22Rv1 (cell line): ENCODE results near the gene WDR64.

ENCODE experiments used
- ZFX ChIP-seq: fragments of 450-650 bp; IDR thresholded peaks from 2 replicates; pipeline ENCODE4 v1.6.1; 2017; ENCODE audit warnings: antibody characterized with exemption, borderline replicate concordance
- TF ChIP-seq, protein P1 (sequence below): fragments of 450-650 bp; IDR thresholded peaks from 2 replicates; pipeline ENCODE4 v1.5.1; 2017; ENCODE audit warnings: mild to moderate bottlenecking

DNA sequence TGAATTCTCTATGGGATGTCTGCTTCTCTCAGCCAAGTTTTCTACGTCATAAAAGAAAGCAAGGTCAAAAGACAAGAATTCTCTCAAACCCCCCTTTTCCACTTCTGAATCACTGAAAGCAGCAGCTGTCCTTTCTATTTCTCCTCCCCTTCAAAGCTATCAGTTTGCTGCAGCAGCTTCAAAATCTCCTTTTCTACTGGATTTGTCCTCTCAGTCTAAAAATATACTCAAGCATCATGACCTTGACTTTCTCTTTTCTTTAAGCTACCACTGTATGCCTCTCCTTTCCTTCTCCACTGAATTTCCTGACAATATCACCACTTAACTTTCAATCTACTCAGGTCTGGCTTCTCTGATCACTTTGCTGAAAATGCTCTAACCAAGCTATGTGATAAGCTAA lies 1.9 kb downstream of the WDR64 start:
- TF ChIP-seq, protein P1, sequence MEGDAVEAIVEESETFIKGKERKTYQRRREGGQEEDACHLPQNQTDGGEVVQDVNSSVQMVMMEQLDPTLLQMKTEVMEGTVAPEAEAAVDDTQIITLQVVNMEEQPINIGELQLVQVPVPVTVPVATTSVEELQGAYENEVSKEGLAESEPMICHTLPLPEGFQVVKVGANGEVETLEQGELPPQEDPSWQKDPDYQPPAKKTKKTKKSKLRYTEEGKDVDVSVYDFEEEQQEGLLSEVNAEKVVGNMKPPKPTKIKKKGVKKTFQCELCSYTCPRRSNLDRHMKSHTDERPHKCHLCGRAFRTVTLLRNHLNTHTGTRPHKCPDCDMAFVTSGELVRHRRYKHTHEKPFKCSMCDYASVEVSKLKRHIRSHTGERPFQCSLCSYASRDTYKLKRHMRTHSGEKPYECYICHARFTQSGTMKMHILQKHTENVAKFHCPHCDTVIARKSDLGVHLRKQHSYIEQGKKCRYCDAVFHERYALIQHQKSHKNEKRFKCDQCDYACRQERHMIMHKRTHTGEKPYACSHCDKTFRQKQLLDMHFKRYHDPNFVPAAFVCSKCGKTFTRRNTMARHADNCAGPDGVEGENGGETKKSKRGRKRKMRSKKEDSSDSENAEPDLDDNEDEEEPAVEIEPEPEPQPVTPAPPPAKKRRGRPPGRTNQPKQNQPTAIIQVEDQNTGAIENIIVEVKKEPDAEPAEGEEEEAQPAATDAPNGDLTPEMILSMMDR, result no peak
- no peak for TF ChIP-seq ZFX
